HG02642 (cell line): ENCODE measurements around the gene TAGLN3.

Experiments
- ATAC-seq: cut with Tn5 transposase; IDR thresholded peaks from one replicate; pipeline ENCODE4 v1.9.1; 2021; ENCODE audit warnings: mild to moderate bottlenecking; ENCODE audit not compliant: unreplicated experiment, poor library complexity

Gene TAGLN3

DNA sequence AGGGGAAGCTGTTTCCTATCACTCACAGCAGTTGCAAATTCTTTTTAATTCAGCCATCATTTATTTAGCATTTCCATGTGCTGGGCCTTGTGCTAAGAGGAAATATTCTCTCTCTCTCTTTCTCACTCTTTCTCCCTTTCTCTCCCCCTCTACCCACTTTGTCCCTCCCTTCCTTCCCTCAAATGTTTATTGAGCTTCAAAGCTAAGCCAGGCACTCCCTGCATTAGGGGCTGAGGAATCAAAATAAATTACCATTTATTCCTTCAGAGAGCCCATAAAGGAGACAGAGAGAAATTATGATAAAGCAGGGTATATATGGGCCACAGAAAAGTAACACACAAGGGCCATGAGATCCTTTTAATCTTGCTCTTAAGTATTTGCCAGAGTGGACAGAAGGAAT is 42.6 kb downstream of the TAGLN3 start:
- ATAC-seq = no peak

DNA sequence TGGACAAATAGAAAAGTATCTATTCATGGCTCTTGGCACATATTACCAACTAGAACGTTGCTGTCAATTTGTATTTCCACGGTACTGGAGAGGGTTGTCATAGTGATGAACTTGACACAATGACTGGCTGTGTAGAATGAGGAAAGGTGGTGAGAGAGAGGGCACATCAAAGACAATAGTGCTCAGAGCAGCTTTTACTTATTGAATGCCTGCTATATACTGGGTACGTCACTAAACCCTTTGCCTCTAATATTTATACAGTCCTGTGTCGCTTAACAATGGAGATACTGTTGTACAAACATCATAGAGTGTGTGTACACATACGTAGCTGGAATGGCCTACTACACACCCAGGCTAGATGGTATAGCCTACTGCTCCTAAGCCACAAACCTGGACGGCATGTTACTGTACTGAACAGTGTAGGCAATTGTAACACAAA is 44.1 kb downstream of the TAGLN3 start:
- no peak for ATAC-seq

DNA sequence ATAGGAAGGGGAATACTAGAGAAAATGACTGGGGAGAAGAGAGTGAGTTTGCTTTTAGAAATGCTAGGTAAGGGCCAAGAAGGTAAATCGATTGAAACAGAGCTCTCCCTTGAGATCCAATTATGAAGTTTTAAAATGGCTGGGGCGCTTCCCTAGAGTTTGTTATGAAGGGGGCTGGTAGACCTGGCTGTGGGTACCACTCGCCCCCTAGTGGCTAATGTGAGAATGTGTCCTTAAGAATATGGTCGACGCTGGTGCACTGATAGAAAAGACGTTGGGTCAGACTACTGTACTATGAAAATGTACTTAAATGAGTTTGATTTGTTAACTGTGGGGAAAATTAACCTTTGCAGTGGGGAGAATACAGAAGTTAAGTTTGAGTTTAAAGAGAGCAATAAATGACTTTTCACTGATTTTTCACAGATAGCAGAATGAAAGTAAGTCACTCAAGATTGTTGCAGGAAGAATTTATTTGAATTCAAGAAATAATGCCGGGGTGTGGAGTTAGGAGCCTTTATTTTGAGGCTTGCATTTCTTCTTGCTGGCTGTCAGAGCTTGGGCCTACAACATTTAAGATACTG is 45.0 kb downstream of the TAGLN3 start:
- peak; percentile 93 for ATAC-seq

DNA sequence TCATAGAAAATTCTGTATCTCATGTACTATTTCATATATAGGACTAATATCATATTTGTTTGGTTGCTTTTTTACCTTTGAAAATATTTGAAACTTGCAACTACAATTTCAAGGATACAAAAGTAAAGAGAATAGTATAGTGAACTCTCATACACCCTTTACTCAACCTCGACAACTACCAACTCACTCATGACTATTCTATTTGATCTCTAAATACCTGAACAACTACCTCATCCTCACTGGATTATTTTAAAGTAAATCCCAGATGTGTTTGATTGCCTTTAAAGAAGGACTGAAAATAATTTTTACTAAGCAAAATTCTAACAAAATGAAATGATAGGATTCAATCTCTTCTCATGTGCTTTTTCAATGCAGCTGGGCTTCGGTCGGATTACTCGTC is 47.9 kb downstream of the TAGLN3 start:
- ATAC-seq = no peak

DNA sequence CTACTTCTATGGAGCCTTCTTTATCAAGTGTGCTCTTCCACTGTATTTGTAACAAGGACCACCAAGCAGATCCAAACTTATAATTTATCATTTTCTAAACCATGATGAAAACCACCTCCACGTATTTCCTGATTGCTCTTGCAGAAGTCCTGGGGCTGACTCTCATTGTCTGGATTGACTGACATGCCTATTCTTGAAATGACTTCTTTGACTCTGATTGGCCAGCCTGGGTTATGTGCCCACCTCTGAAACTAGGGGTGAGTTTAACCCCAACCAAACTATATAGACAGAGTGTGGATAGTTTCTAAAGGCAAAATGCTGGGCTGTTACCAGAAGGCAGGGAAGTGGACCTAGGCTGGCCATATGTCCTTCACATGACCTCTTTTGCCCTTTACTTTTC is 48.5 kb downstream of the TAGLN3 start:
- no peak for ATAC-seq

DNA sequence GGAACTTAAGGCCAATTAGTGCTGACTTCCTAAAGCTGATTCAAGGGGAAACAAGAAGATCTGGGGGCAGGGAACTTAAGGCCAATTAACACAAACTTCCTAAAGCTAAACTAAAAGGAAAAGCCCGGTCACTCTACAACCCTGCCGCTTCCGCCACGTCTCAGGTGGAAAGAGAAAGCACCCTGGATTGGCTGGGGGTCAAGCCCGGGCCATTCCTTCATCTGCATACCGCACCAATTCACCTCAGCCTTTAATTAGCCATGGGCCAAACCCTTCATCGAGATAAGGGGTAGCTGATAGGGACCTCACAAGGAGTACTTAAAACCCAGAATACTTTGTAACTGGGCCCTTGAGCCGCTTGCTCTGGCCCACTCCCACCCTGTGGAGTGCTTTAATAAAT is 50.2 kb downstream of the TAGLN3 start:
- no peak for ATAC-seq

DNA sequence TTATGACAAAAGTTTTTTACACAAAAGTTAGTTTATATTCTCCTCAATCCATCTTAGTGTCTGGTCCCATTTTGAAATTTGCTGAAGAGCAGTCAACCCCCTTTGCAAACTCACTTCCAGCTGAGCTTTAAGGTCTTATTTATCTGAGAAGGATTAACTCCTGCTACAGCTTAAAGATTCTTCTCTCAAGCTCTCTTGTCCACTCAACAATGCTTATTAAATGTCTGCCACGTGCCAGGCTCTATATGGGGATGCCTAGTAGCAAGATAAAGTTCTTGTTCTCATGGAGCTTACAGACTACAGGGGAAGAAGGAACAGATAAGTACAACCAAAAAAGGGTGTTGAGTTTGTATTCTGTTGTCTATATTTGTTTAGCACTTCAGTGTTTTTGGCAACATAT is 54.5 kb downstream of the TAGLN3 start:
- ATAC-seq = no peak

DNA sequence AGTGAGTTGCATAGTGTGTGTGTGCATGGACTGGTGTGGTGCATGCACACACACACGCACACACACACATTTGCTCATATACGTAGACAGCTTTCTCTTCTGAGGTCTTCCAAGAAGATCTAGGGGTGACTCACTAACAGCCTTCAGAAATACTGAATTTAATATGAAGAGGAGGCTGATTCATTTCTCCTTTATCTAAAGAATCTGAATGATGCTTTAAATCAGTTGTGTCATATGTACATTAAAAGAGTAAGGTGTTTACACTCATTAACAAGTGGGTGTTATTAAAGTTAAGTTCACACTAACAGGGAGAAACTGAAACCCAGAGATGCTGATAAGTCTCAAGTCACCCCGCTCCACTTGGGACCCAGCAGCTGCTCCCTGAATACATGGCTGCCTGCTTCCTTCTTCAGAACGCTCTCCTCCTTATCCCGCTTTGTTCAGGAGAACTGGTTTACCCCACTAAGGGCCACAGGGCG is 57.8 kb downstream of the TAGLN3 start:
- ATAC-seq = no peak

DNA sequence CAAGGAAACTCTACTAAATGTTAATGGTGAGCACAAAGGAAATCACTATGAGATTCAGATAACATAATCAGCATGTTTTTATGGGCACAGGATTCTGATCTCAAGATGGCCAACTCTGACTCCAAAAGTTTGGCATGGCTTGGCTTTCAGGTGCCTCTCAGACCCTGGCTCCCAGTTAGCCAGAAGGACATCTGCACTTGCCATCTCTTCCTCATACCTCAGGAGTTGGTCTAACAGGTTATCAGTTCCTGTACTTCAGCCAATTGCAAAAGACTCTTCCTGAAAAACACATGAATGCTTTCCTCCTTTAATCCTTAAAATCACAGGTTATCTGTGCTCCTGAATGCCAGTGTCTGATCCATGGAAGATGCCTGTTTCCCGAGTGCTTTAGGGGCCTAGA is 60.8 kb downstream of the TAGLN3 start:
- ATAC-seq = no peak

DNA sequence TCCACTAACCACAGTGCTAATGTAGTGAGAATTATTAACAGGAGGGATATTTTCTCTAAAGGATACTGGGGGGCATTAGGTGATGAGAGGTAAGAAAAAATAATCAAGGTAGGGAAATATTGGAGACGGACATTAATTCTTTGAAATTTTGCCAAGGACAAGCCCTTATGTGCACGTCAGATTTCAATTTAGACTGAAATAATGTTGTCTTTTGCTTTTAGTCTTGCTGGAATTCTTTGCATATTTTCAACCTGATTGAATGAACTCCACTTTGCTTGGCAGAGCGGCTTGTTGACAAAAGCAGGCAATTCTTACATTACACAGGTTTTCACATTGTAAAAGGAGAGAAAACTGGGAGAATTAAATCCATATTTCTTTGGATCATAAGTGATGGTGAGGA is 62.4 kb downstream of the TAGLN3 start:
- ATAC-seq = no peak
